Keratinocyte (primary cell): Measurements from ENCODE around the gene SIPA1L3. TPM values are rescaled to one million over a fixed set of nuclear protein-coding genes. Genes with fewer than 3 reads are reported as not detected.

Experiments
- DNase-seq: peaks from one replicate; pipeline ENCODE4 v3.0.0-alpha.2; 2011; ENCODE audit warnings: low read depth, missing footprints, low spot score
- FAIRE-seq: peaks from 2 replicates; lab custom pipeline; 2011; peaks lifted over from hg19 to GRCh38; lab: Jason Lieb, UNC
- H2AFZ ChIP-seq: 2 replicates; pipeline ENCODE4 v1.6.0; 2012; ENCODE audit warnings: low read length, control low read depth, inconsistent platforms; ENCODE audit not compliant: control insufficient read depth
- H3K27ac ChIP-seq: 2 replicates; pipeline ENCODE4 v1.5.1; 2011; ENCODE audit warnings: low read length; ENCODE audit not compliant: control insufficient read depth, insufficient read depth
- H3K27me3 ChIP-seq: 3 replicates; pipeline ENCODE4 v1.6.0; 2011; ENCODE audit warnings: low read length; ENCODE audit not compliant: control insufficient read depth, insufficient read depth; ENCODE audit errors: extremely low read depth
- H3K36me3 ChIP-seq, 2 experiments: 2 replicates in 1 of 2; 3 replicates in 1 of 2; pipeline ENCODE4 v1.5.1; 2011; ENCODE audit warnings: low read length in 2 of 2, mild to moderate bottlenecking in 1 of 2; ENCODE audit not compliant: control insufficient read depth in 2 of 2, insufficient read depth in 2 of 2; ENCODE audit errors: extremely low read depth in 1 of 2
- H3K4me1 ChIP-seq: 3 replicates; pipeline ENCODE4 v1.5.1; 2011; ENCODE audit warnings: low read length; ENCODE audit not compliant: control insufficient read depth, insufficient read depth; ENCODE audit errors: extremely low read depth
- H3K4me2 ChIP-seq: 3 replicates; pipeline ENCODE4 v1.6.0; 2011; ENCODE audit warnings: low read depth, low read length; ENCODE audit not compliant: control insufficient read depth, insufficient read depth; ENCODE audit errors: extremely low read depth
- H3K4me3 ChIP-seq, 3 experiments: fragments of 200-600 bp in 1 of 3; sonication (generic) in 1 of 3; 2 replicates in 2 of 3; 3 replicates in 1 of 3; pipeline ENCODE4 v1.5.1; 2011 to 2016; ENCODE audit warnings: low read length in 3 of 3, mild to moderate bottlenecking in 3 of 3, control low read depth in 2 of 3, inconsistent platforms in 1 of 3, low read depth in 1 of 3, mixed read lengths in 1 of 3, mixed run types in 1 of 3, moderate library complexity in 1 of 3; ENCODE audit not compliant: control insufficient read depth in 2 of 3, insufficient read depth in 2 of 3; ENCODE audit errors: extremely low read depth in 1 of 3
- H3K79me2 ChIP-seq: 2 replicates; pipeline ENCODE4 v1.6.0; 2012; ENCODE audit warnings: low read length; ENCODE audit not compliant: control insufficient read depth, insufficient read depth
- H3K9ac ChIP-seq: 3 replicates; pipeline ENCODE4 v1.6.0; 2011; ENCODE audit warnings: low read length; ENCODE audit not compliant: control insufficient read depth, insufficient read depth; ENCODE audit errors: extremely low read depth
- H3K9me1 ChIP-seq: 3 replicates; pipeline ENCODE4 v1.6.0; 2011; ENCODE audit warnings: low read length; ENCODE audit not compliant: control insufficient read depth, insufficient read depth; ENCODE audit errors: extremely low read depth
- H3K9me3 ChIP-seq: 2 replicates; pipeline ENCODE4 v1.5.1; 2012; ENCODE audit warnings: low read depth, low read length; ENCODE audit not compliant: control insufficient read depth
- H4K20me1 ChIP-seq: 3 replicates; pipeline ENCODE4 v1.6.0; 2011; ENCODE audit warnings: low read length; ENCODE audit not compliant: control insufficient read depth, insufficient read depth; ENCODE audit errors: extremely low read depth
- CTCF ChIP-seq, 3 experiments: IDR thresholded peaks in 1 of 3; conservative IDR thresholded peaks in 1 of 3; optimal IDR thresholded peaks in 1 of 3; 2 replicates in 2 of 3; 3 replicates in 1 of 3; pipeline versions ENCODE3 to v1.5.1; 2011; ENCODE audit warnings: low read length in 3 of 3, mild to moderate bottlenecking in 3 of 3, moderate library complexity in 2 of 3, control low read depth in 1 of 3, inconsistent platforms in 1 of 3; ENCODE audit not compliant: insufficient read depth in 2 of 3; ENCODE audit errors: extremely low read depth in 1 of 3
- EZH2 ChIP-seq: IDR thresholded peaks from one replicate; pipeline ENCODE4 v1.6.1; 2012; ENCODE audit warnings: inconsistent platforms, mild to moderate bottlenecking, low read length, moderate library complexity
- dilution Hi-C: fragments of 300-500 bp; cut with MboI; formaldehyde crosslinking; loops from one replicate; pipeline ENCODE4 v1.7.0; 2020; ENCODE audit warnings: low sequenced_read_pairs; ENCODE audit not compliant: extremely low pct_ligation_motif_present
- polyA plus RNA-seq, 5 experiments: library from polyadenylated mRNA; depleted of rRNA in 3 of 5; stranded (reverse) in 3 of 5; stranded (forward) in 1 of 5; unstranded in 1 of 5; fragments of >200 nt; gene quantifications; 1 replicate in 1 of 5; 2 replicates in 3 of 5; 3 replicates in 1 of 5; pipeline versions ENCODE4 v1.2.1 to v1.2.3, GENCODE V29; 2011 to 2012; ENCODE audit warnings: missing spikeins in 2 of 5, low read depth in 1 of 5, low replicate concordance in 1 of 5

SIPA1L3 gene
- polyA plus RNA-seq, 1 donor (not counting 4 experiments of a cell fraction or from before 2014, with no cell fraction given) = 8.0 TPM

GRCh38 chr19:37896180-37896579 is 10.8 kb upstream of the SIPA1L3 start:
- Histone ChIP-seq H3K9me1 (no peaks in the 10 kb centered on the region), H3K4me1 (no peaks in the 10 kb centered on the region), H2AFZ (no peak overlapping the region), H3K4me2 (no peak overlapping the region), H4K20me1 (no peaks in the 10 kb centered on the region), H3K79me2 (no peaks in the 10 kb centered on the region), H3K9ac (no peak overlapping the region), H3K36me3 (no peaks in the 10 kb centered on the region), H3K27ac (no peak overlapping the region), H3K4me3 (no peak overlapping the region), H3K27me3 (no peaks in the 10 kb centered on the region), H3K9me3 (no peaks in the 10 kb centered on the region)
- dilution Hi-C loops = no loop called here
- DNase-seq (no peak), FAIRE-seq (no peak)
- TF ChIP-seq CTCF (optimal IDR thresholded peaks at IDR 0.05 in 1 of 3, IDR thresholded peaks at IDR 0.05 in 1 of 3, conservative IDR thresholded peaks at IDR 0.05 in 1 of 3; ENCODE audit: extremely low read depth in 1 of 3, insufficient read depth in 2 of 3, low read length in 3 of 3) (no peak), EZH2 (no peak)

GRCh38 chr19:37899453-37899852 is 7.6 kb upstream of the SIPA1L3 start:
- Histone ChIP-seq H2AFZ (no peak overlapping the region), H3K36me3 (no peaks in the 10 kb centered on the region), H3K4me3 (no peak overlapping the region), H3K4me2 (no peak overlapping the region), H3K4me1 (no peaks in the 10 kb centered on the region), H3K27me3 (no peaks in the 10 kb centered on the region), H3K9me3 (no peaks in the 10 kb centered on the region), H4K20me1 (no peaks in the 10 kb centered on the region), H3K27ac (no peak overlapping the region), H3K79me2 (no peaks in the 10 kb centered on the region), H3K9me1 (no peaks in the 10 kb centered on the region), H3K9ac (no peak overlapping the region)
- FAIRE-seq (no peak), DNase-seq (no peak)
- dilution Hi-C loops = no loop called here
- TF ChIP-seq EZH2 (no peak), CTCF (optimal IDR thresholded peaks at IDR 0.05 in 1 of 3, IDR thresholded peaks at IDR 0.05 in 1 of 3, conservative IDR thresholded peaks at IDR 0.05 in 1 of 3; ENCODE audit: extremely low read depth in 1 of 3, insufficient read depth in 2 of 3, low read length in 3 of 3) (no peak)
